HL-60 (cell line): Measurements from ENCODE around the gene ERC2.

Experiments
- CTCF ChIP-seq: IDR thresholded peaks from one replicate; pipeline ENCODE4 v1.5.1; 2011; ENCODE audit warnings: low read length, control low read depth, inconsistent platforms; ENCODE audit not compliant: insufficient read depth
- SPI1 ChIP-seq: IDR thresholded peaks from 2 replicates; pipeline ENCODE4 v1.6.1; 2012; ENCODE audit warnings: low read depth, mild to moderate bottlenecking, borderline replicate concordance

- TF ChIP-seq CTCF (no peak), SPI1 (no peak)
Measured at GRCh38 chr3:55826097-55826496, 642.2 kb downstream of the ERC2 start.
